ENCODE results near the gene ABCC4. TPM values are rescaled to one million over a fixed set of nuclear protein-coding genes. Genes with fewer than 3 reads are reported as not detected.
A peak's percentile ranks its signal among the peaks of the same experiment; 100 is the strongest.

The ABCC4 gene
- total and polyA plus RNA-seq, 2 of the 13 experiments (the other 11 are each of a cell fraction or from before 2014, with no cell fraction given): 4.2 to 11.3 TPM

DNA sequence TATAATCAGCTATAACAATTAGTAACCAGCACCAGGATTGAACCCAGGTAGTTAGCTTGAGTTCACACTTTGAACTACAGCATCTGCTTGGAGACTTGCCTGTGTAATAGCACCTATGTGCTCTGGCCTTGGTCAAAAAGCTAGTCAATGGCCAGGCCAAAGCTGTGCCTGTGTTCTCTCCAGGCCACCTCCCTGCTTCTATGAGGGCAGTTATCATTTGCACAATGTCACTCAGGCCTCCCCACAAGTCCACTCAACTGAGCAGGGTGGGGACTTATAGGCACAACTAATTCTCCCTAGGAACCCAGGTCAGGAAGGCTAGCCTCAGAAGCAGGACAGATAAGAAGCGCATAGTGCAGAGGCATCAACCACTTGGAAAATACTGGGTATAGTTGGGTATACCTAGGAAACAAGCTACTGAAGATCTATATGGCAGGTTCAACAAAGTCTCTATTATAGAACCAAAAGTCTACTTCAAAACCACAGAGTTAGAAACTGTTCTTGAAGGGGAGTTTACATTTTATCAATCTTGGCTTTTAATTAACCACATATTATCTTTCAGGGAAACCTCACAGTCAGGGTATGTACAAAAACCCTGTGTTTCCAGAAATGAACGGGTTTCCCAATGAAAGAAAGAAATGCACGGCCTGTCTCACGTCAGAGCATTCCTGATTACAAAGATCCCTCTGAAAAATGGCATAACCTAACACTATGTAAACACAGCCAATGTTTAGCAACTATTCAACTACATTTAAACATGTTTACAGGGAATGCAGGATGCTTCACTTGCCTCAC, 140.9 kb downstream of the ABCC4 start (continued):
- TF ChIP-seq, protein P1, sequence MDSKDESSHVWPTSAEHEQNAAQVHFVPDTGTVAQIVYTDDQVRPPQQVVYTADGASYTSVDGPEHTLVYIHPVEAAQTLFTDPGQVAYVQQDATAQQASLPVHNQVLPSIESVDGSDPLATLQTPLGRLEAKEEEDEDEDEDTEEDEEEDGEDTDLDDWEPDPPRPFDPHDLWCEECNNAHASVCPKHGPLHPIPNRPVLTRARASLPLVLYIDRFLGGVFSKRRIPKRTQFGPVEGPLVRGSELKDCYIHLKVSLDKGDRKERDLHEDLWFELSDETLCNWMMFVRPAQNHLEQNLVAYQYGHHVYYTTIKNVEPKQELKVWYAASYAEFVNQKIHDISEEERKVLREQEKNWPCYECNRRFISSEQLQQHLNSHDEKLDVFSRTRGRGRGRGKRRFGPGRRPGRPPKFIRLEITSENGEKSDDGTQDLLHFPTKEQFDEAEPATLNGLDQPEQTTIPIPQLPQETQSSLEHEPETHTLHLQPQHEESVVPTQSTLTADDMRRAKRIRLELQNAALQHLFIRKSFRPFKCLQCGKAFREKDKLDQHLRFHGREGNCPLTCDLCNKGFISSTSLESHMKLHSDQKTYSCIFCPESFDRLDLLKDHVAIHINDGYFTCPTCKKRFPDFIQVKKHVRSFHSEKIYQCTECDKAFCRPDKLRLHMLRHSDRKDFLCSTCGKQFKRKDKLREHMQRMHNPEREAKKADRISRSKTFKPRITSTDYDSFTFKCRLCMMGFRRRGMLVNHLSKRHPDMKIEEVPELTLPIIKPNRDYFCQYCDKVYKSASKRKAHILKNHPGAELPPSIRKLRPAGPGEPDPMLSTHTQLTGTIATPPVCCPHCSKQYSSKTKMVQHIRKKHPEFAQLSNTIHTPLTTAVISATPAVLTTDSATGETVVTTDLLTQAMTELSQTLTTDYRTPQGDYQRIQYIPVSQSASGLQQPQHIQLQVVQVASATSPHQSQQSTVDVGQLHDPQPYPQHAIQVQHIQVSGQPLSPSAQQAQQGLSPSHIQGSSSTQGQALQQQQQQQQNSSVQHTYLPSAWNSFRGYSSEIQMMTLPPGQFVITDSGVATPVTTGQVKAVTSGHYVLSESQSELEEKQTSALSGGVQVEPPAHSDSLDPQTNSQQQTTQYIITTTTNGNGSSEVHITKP (CRISPR knock-in tag; IDR thresholded peaks at IDR 0.05; ENCODE audit: low read depth): 0 out of 2 replicates have a peak, but pooled peaks have one; percentile 70
- TF ChIP-seq MIER2 (CRISPR knock-in tag; IDR thresholded peaks at IDR 0.05) (no peak), ZNF224 (CRISPR knock-in tag; IDR thresholded peaks at IDR 0.05) (no peak), NFE2L2 (IDR thresholded peaks at IDR 0.05; ENCODE audit: low read length) (no peak), CEBPB (IDR thresholded peaks at IDR 0.05; ENCODE audit: borderline replicate concordance, low read depth, low read length) (peak; percentile 85), TBX2 (CRISPR knock-in tag; IDR thresholded peaks at IDR 0.05; ENCODE audit: borderline replicate concordance) (peak; percentile 15; the same call in 1 of the 2 replicates), MED13 (CRISPR knock-in tag; IDR thresholded peaks at IDR 0.05) (no peak), SIX4 (CRISPR knock-in tag; IDR thresholded peaks at IDR 0.05) (peak; percentile 82), ZNF839 (CRISPR knock-in tag; IDR thresholded peaks at IDR 0.05; ENCODE audit: borderline replicate concordance) (no peak), KLF6 (CRISPR knock-in tag; IDR thresholded peaks at IDR 0.05) (no peak), ARNT (IDR thresholded peaks at IDR 0.05) (no peak), SOX5 (CRISPR knock-in tag; IDR thresholded peaks at IDR 0.05; ENCODE audit: borderline replicate concordance) (peak; percentile 81; the same call in 1 of the 2 replicates)
- TF ChIP-seq, protein P2, sequence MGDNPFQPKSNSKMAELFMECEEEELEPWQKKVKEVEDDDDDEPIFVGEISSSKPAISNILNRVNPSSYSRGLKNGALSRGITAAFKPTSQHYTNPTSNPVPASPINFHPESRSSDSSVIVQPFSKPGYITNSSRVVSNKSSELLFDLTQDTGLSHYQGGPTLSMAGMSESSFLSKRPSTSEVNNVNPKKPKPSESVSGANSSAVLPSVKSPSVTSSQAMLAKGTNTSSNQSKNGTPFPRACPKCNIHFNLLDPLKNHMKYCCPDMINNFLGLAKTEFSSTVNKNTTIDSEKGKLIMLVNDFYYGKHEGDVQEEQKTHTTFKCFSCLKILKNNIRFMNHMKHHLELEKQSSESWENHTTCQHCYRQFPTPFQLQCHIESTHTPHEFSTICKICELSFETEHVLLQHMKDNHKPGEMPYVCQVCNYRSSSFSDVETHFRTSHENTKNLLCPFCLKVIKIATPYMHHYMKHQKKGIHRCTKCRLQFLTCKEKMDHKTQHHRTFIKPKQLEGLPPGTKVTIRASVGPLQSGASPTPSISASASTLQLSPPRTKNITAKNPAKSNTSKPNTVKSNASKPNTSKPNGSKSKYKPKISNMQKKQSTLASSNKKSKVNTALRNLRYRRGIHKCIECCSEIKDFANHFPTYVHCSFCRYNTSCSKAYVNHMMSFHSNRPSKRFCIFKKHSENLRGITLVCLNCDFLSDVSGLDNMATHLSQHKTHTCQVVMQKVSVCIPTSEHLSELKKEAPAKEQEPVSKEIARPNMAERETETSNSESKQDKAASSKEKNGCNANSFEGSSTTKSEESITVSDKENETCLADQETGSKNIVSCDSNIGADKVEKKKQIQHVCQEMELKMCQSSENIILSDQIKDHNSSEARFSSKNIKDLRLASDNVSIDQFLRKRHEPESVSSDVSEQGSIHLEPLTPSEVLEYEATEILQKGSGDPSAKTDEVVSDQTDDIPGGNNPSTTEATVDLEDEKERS (CRISPR knock-in tag; IDR thresholded peaks at IDR 0.05): no peak
- TF ChIP-seq, protein P3, sequence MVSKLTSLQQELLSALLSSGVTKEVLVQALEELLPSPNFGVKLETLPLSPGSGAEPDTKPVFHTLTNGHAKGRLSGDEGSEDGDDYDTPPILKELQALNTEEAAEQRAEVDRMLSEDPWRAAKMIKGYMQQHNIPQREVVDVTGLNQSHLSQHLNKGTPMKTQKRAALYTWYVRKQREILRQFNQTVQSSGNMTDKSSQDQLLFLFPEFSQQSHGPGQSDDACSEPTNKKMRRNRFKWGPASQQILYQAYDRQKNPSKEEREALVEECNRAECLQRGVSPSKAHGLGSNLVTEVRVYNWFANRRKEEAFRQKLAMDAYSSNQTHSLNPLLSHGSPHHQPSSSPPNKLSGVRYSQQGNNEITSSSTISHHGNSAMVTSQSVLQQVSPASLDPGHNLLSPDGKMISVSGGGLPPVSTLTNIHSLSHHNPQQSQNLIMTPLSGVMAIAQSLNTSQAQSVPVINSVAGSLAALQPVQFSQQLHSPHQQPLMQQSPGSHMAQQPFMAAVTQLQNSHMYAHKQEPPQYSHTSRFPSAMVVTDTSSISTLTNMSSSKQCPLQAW (CRISPR knock-in tag; IDR thresholded peaks at IDR 0.05): no peak
- TF ChIP-seq, protein P4, sequence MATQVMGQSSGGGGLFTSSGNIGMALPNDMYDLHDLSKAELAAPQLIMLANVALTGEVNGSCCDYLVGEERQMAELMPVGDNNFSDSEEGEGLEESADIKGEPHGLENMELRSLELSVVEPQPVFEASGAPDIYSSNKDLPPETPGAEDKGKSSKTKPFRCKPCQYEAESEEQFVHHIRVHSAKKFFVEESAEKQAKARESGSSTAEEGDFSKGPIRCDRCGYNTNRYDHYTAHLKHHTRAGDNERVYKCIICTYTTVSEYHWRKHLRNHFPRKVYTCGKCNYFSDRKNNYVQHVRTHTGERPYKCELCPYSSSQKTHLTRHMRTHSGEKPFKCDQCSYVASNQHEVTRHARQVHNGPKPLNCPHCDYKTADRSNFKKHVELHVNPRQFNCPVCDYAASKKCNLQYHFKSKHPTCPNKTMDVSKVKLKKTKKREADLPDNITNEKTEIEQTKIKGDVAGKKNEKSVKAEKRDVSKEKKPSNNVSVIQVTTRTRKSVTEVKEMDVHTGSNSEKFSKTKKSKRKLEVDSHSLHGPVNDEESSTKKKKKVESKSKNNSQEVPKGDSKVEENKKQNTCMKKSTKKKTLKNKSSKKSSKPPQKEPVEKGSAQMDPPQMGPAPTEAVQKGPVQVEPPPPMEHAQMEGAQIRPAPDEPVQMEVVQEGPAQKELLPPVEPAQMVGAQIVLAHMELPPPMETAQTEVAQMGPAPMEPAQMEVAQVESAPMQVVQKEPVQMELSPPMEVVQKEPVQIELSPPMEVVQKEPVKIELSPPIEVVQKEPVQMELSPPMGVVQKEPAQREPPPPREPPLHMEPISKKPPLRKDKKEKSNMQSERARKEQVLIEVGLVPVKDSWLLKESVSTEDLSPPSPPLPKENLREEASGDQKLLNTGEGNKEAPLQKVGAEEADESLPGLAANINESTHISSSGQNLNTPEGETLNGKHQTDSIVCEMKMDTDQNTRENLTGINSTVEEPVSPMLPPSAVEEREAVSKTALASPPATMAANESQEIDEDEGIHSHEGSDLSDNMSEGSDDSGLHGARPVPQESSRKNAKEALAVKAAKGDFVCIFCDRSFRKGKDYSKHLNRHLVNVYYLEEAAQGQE (IDR thresholded peaks at IDR 0.05; ENCODE audit: borderline replicate concordance in 1 of 2, low read depth in 1 of 2, low read length in 2 of 2): no peak
- TF ChIP-seq, protein P5, sequence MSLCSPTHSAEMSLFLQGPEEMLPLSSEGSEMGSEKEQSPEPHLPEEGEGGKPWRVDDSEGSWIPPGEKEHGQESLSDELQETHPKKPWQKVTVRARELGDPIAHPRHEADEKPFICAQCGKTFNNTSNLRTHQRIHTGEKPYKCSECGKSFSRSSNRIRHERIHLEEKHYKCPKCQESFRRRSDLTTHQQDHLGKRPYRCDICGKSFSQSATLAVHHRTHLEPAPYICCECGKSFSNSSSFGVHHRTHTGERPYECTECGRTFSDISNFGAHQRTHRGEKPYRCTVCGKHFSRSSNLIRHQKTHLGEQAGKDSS (CRISPR knock-in tag; IDR thresholded peaks at IDR 0.05; ENCODE audit: borderline replicate concordance, low read depth): no peak

Data from HepG2 (cell line).